Measurements from ENCODE around the gene SH2D3C. TPM values are rescaled to one million over a fixed set of nuclear protein-coding genes. Genes with fewer than 3 reads are reported as not detected.
A peak's percentile ranks its signal among the peaks of the same experiment; 100 is the strongest.

Gene SH2D3C
- polyA plus RNA-seq, 1 experiment: 0.04 TPM

GRCh38 chr9:127735530-127736185, 42.8 kb downstream of the SH2D3C start:
- no peak for TF ChIP-seq CTCF (IDR thresholded peaks at IDR 0.05; ENCODE audit: insufficient read depth, low read depth, low read length)
- peaks cover 6% of the 10 kb centered on the region for H3K27me3 ChIP-seq (ENCODE audit: control insufficient read depth, insufficient read depth, low read length)
- H3K4me3 ChIP-seq (ENCODE audit: low read depth, low read length): no peak overlapping the region
- CTCF ChIA-PET: interaction anchor here (0.7 to 3.5 kb wide), 53 partner anchors 8 to 246 kb away, joined by 3 to 70 read pairs (median 5); partner anchors contain the start of genes PTRH1, STXBP1 and TTC16
- H3K36me3 ChIP-seq (ENCODE audit: control insufficient read depth, insufficient read depth, low read length): no peaks in the 10 kb centered on the region; the same call in 1 of the 2 replicates
- POLR2A ChIA-PET: no interaction called here
- no peak for DNase-seq (ENCODE audit: low read depth)

GRCh38 chr9:127734747-127735529, 43.5 kb downstream of the SH2D3C start, which contains the start of gene TOR2A:
TOR2A (minus strand) TSS chr9:127735294; CDS start chr9:127735270, 24 bp downstream.
- peak; percentile 75 for DNase-seq (ENCODE audit: low read depth)
- TF ChIP-seq CTCF (IDR thresholded peaks at IDR 0.05; ENCODE audit: insufficient read depth, low read depth, low read length): peak; percentile 96
- POLR2A ChIA-PET: interaction anchor here (0.6 kb wide), 1 partner anchor 146 kb away, joined by 11 read pairs; no protein-coding TSS in a partner anchor
- no peaks in the 10 kb centered on the region; the same call in 1 of the 2 replicates for H3K36me3 ChIP-seq (ENCODE audit: control insufficient read depth, insufficient read depth, low read length)
- CTCF ChIA-PET: interaction anchor here (0.5 to 3.5 kb wide), 85 partner anchors 9 to 401 kb away, joined by 3 to 70 read pairs (median 4); partner anchors contain the start of genes CDK9, ENG, PIP5KL1 and PTRH1
- H3K27me3 ChIP-seq (ENCODE audit: control insufficient read depth, insufficient read depth, low read length): peaks cover 6% of the 10 kb centered on the region
- H3K4me3 ChIP-seq (ENCODE audit: low read depth, low read length): peak within 1 kb of the TSS; percentile 55

GRCh38 chr9:127734247-127734746, 44.2 kb downstream of the SH2D3C start:
- ChIA-PET CTCF (interaction anchor here (0.5 to 3.5 kb wide), 75 partner anchors 10 to 402 kb away, joined by 3 to 70 read pairs (median 5); partner anchors contain the start of genes CDK9, ENG, PIP5KL1 and PTRH1), POLR2A (no interaction called here)
- no peak for TF ChIP-seq CTCF (IDR thresholded peaks at IDR 0.05; ENCODE audit: insufficient read depth, low read depth, low read length)
- H3K27me3 ChIP-seq (ENCODE audit: control insufficient read depth, insufficient read depth, low read length): peaks cover 6% of the 10 kb centered on the region
- no peak for DNase-seq (ENCODE audit: low read depth)
- peak overlapping the region; percentile 55 for H3K4me3 ChIP-seq (ENCODE audit: low read depth, low read length)
- no peaks in the 10 kb centered on the region; the same call in 1 of the 2 replicates for H3K36me3 ChIP-seq (ENCODE audit: control insufficient read depth, insufficient read depth, low read length)

- Histone ChIP-seq H3K36me3 (ENCODE audit: control insufficient read depth, insufficient read depth, low read length) (no peaks in the 10 kb centered on the region; the same call in 1 of the 2 replicates), H3K27me3 (ENCODE audit: control insufficient read depth, insufficient read depth, low read length) (peaks cover 6% of the 10 kb centered on the region), H3K4me3 (ENCODE audit: low read depth, low read length) (no peak overlapping the region)
- no peak for TF ChIP-seq CTCF (IDR thresholded peaks at IDR 0.05; ENCODE audit: insufficient read depth, low read depth, low read length)
- ChIA-PET POLR2A (no interaction called here), CTCF (interaction anchor here (1.0 to 3.5 kb wide), 16 partner anchors 9 to 273 kb away, joined by 3 to 70 read pairs (median 11); partner anchors contain the start of genes PTRH1 and TTC16)
- no peak for DNase-seq (ENCODE audit: low read depth)
Observed at GRCh38 chr9:127733614-127734013, 44.9 kb downstream of the SH2D3C start.
